ENCODE data around the gene ZNF789. TPM values are rescaled to one million over a fixed set of nuclear protein-coding genes. Genes with fewer than 3 reads are reported as not detected.

ZNF789 gene
- total RNA-seq, 2 experiments from 2014 or later = 32.2 to 59.6 TPM

DNA sequence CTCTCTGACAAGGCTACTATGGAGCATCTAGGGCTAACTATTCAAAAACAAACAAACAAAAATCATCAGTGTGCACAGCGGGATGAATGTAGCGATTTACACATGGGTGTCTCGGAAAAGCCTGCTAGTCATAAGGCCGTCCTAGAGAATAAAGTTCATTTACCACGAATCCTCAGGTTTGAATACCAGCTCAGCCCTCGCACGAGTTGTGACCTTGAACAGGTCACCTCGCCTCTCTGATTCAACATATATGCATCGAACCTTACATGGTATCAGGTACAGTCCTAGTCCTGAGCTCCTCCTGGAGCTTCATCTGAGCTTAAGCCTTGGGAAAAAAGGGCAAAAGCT, 7.3 kb upstream of the ZNF789 start:
- intact Hi-C loops (cut with micrococcal nuclease; ENCODE audit: unreplicated experiment) = no loop called here
- ChIA-PET POLR2A (interaction anchor here (0.6 to 1.6 kb wide), 9 partner anchors 9 to 453 kb away, joined by 3 to 7 read pairs (median 4); partner anchors contain the start of genes BUD31, PDAP1, ZKSCAN5 and ZNF394), CTCF (ENCODE audit: unreplicated experiment) (no interaction called here)
- Histone ChIP-seq H3K9me3 (ENCODE audit: low read length) (0 out of 2 replicates have a peak, but pooled peaks cover 4% of the 10 kb centered on the region), H3K36me3 (ENCODE audit: insufficient read depth, low read length) (peaks cover 37% of the 10 kb centered on the region), H3K27ac (ENCODE audit: low read depth, low read length, poor library complexity, severe bottlenecking) (peak overlapping the region; percentile 54), H4K20me1 (ENCODE audit: insufficient read depth, low read length) (no peaks in the 10 kb centered on the region), H3K4me2 (ENCODE audit: low read length) (peak overlapping the region; percentile 92), H3K4me3 (ENCODE audit: low read depth, low read length, poor library complexity, severe bottlenecking) (peak overlapping the region; percentile 83), H2AFZ (ENCODE audit: low read length) (peak overlapping the region; percentile 89; the same call in 1 of the 2 replicates), H3K79me2 (ENCODE audit: insufficient read depth, low read depth, low read length) (peaks cover 54% of the 10 kb centered on the region), H3K4me1 (ENCODE audit: insufficient read depth, low read length, poor library complexity, severe bottlenecking) (peaks cover 23% of the 10 kb centered on the region), H3K9me2 (ENCODE audit: insufficient read depth, low read length) (no peaks in the 10 kb centered on the region)
- no peak for TF ChIP-seq EZH2phosphoT487 (IDR thresholded peaks at IDR 0.05; ENCODE audit: borderline replicate concordance, low read depth, low read length)
- TF ChIP-seq, protein P1, sequence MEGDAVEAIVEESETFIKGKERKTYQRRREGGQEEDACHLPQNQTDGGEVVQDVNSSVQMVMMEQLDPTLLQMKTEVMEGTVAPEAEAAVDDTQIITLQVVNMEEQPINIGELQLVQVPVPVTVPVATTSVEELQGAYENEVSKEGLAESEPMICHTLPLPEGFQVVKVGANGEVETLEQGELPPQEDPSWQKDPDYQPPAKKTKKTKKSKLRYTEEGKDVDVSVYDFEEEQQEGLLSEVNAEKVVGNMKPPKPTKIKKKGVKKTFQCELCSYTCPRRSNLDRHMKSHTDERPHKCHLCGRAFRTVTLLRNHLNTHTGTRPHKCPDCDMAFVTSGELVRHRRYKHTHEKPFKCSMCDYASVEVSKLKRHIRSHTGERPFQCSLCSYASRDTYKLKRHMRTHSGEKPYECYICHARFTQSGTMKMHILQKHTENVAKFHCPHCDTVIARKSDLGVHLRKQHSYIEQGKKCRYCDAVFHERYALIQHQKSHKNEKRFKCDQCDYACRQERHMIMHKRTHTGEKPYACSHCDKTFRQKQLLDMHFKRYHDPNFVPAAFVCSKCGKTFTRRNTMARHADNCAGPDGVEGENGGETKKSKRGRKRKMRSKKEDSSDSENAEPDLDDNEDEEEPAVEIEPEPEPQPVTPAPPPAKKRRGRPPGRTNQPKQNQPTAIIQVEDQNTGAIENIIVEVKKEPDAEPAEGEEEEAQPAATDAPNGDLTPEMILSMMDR (conservative IDR thresholded peaks at IDR 0.05; ENCODE audit: low read length) = no peak
- TSS peak; percentile 71 for BruUV-seq (replicated peaks)
- DNase-seq (ENCODE audit: low spot score) = no peak

DNA sequence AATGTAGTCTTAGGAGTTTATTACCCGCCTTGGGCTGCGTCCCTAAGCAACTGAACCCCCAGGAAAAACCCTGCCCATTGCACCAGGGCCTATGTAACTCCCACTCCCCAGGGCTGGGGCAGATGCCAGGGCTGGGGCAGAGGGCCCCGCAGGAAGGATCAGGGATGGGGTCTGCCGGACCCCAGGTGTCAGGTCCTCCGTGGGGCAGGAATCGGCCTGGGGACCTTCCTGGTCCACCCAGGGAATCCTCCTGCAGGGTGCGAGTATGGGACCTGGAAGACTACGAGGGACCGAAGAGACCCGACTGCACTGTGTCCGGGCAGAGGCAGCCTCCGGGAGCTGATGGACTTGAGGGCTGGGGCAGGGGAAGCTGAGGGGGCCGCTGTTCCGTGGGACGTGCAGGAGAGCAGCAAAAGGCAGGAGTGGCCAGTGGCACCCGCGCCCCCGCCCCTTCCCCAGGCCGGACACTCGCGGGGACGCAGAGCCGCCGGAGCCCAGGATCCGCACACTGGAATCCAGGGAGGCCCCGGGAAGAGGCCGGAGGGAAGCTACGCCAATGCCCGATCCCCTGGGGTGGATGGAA, 4.3 kb upstream of the ZNF789 start:
- no peak for DNase-seq (ENCODE audit: low spot score)
- no TSS peak for BruUV-seq (replicated peaks)
- peaks cover 8% of the 10 kb centered on the region for H3K36me3 ChIP-seq (ENCODE audit: insufficient read depth, low read length)
- intact Hi-C loops (cut with micrococcal nuclease; ENCODE audit: unreplicated experiment) = no loop called here
- H3K4me1 ChIP-seq (ENCODE audit: insufficient read depth, low read length, poor library complexity, severe bottlenecking) = peaks cover 18% of the 10 kb centered on the region
- H3K4me2 ChIP-seq (ENCODE audit: low read length) = no peak overlapping the region
- H3K9me2 ChIP-seq (ENCODE audit: insufficient read depth, low read length) = no peaks in the 10 kb centered on the region
- peaks cover 31% of the 10 kb centered on the region for H3K79me2 ChIP-seq (ENCODE audit: insufficient read depth, low read depth, low read length)
- no peak overlapping the region for H3K27ac ChIP-seq (ENCODE audit: low read depth, low read length, poor library complexity, severe bottlenecking)
- TF ChIP-seq, protein P1 (conservative IDR thresholded peaks at IDR 0.05; ENCODE audit: low read length) = no peak
- TF ChIP-seq EZH2phosphoT487 (IDR thresholded peaks at IDR 0.05; ENCODE audit: borderline replicate concordance, low read depth, low read length) = no peak
- H4K20me1 ChIP-seq (ENCODE audit: insufficient read depth, low read length) = no peaks in the 10 kb centered on the region
- H3K4me3 ChIP-seq (ENCODE audit: low read depth, low read length, poor library complexity, severe bottlenecking) = no peak overlapping the region
- POLR2A ChIA-PET = interaction anchor here (0.6 kb wide), 1 partner anchor 77 kb away, joined by 4 read pairs; no protein-coding TSS in a partner anchor
- CTCF ChIA-PET (ENCODE audit: unreplicated experiment) = no interaction called here
- no peak overlapping the region for H2AFZ ChIP-seq (ENCODE audit: low read length)
- H3K9me3 ChIP-seq (ENCODE audit: low read length) = no peaks in the 10 kb centered on the region

DNA sequence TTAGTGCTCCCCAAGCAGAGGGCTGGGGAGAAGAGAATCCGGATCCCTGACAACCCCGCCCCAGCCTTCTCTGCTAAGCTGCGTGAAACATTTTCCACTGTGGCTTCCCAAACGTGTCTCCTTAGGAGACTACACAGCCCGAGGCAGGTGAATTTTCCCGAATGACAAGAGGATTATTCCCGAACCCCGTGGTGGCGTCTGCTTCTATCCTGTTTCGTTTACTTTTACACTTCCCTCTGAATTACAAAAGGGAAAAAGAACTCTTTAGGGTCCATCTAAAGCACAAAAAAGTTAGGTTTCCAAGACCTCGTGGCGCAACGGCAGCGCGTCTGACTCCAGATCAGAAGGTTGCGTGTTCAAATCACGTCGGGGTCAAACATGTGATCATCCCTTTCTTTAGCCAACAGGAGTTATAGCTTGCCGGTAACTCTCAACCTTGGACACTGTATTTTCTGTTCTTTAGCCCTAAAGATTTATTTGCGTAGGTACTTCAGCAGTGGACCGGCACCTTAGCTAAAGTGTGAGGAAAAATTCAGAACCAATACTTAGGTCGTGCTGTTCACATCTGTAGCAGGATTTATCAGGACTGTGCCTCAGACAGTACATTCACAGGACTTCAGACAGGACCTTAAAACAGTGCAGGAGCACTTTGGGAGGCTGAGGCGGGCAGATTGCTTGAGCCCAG, 3.2 kb upstream of the ZNF789 start:
- H3K36me3 ChIP-seq (ENCODE audit: insufficient read depth, low read length) = no peaks in the 10 kb centered on the region
- H3K4me3 ChIP-seq (ENCODE audit: low read depth, low read length, poor library complexity, severe bottlenecking) = no peak overlapping the region
- no peak overlapping the region for H3K4me2 ChIP-seq (ENCODE audit: low read length)
- TF ChIP-seq EZH2phosphoT487 (IDR thresholded peaks at IDR 0.05; ENCODE audit: borderline replicate concordance, low read depth, low read length) = no peak
- TF ChIP-seq, protein P1 (conservative IDR thresholded peaks at IDR 0.05; ENCODE audit: low read length) = no peak
- ChIA-PET CTCF (ENCODE audit: unreplicated experiment) (no interaction called here), POLR2A (no interaction called here)
- H3K9me3 ChIP-seq (ENCODE audit: low read length) = no peaks in the 10 kb centered on the region
- no peak overlapping the region for H2AFZ ChIP-seq (ENCODE audit: low read length)
- H3K9me2 ChIP-seq (ENCODE audit: insufficient read depth, low read length) = no peaks in the 10 kb centered on the region
- H3K4me1 ChIP-seq (ENCODE audit: insufficient read depth, low read length, poor library complexity, severe bottlenecking) = peaks cover 19% of the 10 kb centered on the region
- DNase-seq (ENCODE audit: low spot score) = no peak
- no peak overlapping the region for H3K27ac ChIP-seq (ENCODE audit: low read depth, low read length, poor library complexity, severe bottlenecking)
- BruUV-seq (replicated peaks) = no TSS peak
- H3K79me2 ChIP-seq (ENCODE audit: insufficient read depth, low read depth, low read length) = peaks cover 31% of the 10 kb centered on the region
- no peaks in the 10 kb centered on the region for H4K20me1 ChIP-seq (ENCODE audit: insufficient read depth, low read length)
- intact Hi-C loops (cut with micrococcal nuclease; ENCODE audit: unreplicated experiment) = no loop called here

All from OCI-LY7 (cell line).